Measurements from ENCODE around the gene ARRDC2. TPM values are rescaled to one million over a fixed set of nuclear protein-coding genes. Genes with fewer than 3 reads are reported as not detected.
"Not testable (repeated sequence)": the region's sequence is repeated elsewhere in the genome, so short reads cannot be mapped to it uniquely, and the experiment has no call there.

Gene ARRDC2
- total RNA-seq, 1 experiment from 2014 or later = 9.3 TPM

DNA sequence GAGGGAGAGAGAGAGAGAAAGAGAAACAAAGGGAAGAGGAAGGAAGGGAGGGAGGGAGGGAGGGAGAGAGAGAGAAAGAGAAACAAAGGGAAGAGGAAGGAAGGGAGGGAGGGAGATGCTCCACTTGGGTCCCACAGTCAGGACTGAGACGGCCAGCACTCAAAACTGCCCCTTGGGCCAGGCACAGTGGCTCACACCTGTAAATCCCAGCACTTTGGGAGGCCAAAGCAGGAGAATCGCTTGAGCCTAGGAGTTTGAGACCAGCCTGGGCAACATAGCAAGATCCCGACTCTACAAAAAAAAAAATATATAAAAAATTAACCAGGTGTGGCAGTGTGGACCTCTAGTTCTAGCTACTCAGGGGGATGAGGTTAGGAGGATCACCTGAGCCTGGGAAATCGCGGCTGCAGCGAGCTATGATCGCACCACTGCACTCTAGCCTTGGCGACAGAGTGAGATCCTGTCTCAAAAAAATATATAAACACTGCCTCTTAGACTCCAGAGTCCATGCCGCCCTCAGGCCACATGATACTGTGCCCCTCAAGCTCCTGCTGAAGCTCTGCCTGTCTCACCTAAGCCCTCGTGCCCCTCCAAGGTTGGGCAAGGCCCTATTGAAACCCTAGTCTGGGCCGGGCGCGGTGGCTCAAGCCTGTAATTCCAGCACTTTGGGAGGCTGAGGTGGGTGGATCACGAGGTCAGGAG lies 8.4 kb downstream of the ARRDC2 start:
- DNase-seq (ENCODE audit: low spot score) = no peak

- no peak for DNase-seq (ENCODE audit: low spot score)
These were observed 9.5 kb downstream of the ARRDC2 start for GRCh38 chr19:18017275-18018083.

DNA sequence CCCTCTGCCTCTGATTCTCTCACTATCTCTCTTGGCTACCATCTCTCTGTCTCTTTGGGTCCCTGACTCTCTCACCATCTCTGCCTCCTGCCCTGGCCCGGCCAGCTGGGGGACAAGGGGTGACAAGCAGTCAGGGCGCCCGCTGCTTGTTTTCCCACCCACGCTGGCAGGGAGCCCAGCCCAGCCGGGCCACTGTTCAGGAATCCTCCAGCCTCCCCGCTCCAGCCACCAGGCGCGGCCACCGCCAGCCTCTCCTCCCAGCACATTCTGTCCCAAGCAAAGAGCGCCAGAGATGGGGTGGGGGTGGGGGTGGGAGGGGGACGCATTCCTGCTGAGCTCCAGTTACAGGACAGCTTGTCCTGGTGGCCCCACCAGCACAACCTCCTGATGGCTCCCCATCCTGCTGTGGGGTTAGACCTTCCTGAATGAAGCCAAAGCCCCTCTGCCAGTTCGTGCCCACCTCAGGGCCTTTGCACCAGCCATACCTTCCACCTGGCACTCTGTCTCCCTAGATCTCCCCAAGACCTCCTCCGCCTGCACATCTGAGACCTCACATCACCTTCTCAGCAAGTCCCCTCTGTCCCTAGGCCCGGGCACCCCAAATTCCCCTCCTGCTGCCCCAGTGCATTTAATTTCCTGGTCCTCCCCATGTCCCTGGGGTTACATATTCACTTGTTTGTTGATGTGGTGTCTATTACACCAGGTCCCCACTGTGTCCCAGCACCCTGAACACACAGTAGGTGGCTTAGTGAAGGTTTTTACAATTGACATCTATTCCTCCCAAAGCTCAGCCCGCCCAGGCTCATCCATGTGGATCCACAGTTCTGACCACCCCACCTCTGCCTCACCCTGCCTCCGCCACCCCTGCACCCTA lies 12.5 kb downstream of the ARRDC2 start:
- DNase-seq (ENCODE audit: low spot score) = peak; percentile 55

GRCh38 chr19:18021121-18021755 lies 13.3 kb downstream of the ARRDC2 start:
- DNase-seq (ENCODE audit: low spot score) = peak; percentile 82

- no peak for DNase-seq (ENCODE audit: low spot score)
These were observed 15.8 kb downstream of the ARRDC2 start for GRCh38 chr19:18023622-18024251.

DNA sequence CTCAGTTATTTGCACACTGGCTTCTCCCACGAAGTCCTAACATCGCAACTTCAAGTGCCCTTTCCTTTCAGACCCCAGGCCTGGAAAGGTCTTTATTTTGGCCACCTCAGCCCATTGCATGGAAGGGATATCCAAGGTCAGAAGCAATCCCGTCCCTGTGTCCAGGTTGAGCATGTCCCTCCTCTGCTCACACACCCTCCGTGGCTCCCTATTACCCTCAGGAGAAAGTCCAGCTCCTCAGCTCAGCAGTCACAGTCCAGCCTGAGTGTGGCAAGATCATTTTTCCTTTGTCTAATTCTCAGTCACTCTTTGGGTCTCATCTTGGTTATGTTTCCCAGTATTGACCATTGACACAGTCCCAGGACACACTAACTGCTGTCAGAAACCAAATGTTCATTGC lies 19.2 kb downstream of the ARRDC2 start:
- DNase-seq (ENCODE audit: low spot score) = no peak

DNA sequence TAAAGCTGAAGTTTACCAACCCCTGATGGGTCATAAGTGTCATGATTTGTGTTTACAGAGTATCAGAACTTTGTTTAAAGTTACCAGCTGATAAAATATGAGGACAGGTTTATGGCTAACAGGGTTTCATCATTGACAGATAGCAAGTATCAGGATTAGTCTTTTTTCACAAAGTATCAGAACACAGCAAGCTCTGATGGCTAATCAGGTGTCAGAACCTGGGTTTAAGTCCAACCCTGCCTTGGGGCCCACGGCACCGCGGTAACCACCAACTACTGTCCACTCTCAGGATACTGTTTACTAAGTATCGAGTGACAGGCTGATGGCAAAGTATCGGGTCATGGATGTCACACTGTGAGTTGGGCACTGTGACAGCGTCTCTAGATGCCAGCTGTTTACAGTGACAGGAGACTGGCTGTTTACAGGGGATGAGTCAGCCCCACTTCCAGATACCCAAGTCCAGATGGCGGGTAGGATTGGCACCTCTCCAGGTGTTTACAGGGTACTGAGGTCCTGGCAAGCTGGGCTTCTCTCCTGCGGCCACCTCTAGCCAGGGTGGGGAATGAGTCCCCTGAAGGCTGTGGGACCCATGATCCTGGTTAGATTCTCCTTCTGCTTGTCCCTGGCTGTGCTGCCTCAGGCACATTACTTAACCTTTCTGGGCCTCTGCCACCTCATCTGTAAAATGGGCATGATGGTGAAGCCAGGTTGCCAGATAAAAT lies 21.8 kb downstream of the ARRDC2 start:
- DNase-seq (ENCODE audit: low spot score) = peak; percentile 85

DNA sequence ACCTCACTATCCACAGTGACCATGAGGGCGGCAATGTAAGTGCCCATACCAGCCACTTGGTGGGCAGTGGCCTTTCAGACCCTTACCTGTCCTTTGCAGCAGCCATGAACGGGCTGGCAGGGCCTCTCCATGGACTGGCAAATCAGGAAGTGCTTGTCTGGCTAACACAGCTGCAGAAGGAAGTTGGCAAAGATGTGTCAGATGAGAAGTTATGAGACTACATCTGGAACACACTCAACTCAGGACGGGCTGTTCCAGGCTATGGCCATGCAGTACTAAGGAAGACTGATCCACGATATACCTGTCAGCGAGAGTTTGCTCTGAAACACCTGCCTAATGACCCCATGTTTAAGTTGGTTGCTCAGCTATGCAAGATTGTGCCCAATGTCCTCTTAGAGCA lies 23.4 kb downstream of the ARRDC2 start:
- not testable (repeated sequence) for DNase-seq (ENCODE audit: low spot score)

- DNase-seq (ENCODE audit: low spot score) = not testable (repeated sequence)
These were observed 24.1 kb downstream of the ARRDC2 start for GRCh38 chr19:18032102-18032501.

GRCh38 chr19:18041054-18041453 lies 33.1 kb downstream of the ARRDC2 start:
- no peak for DNase-seq (ENCODE audit: low spot score)

DNA sequence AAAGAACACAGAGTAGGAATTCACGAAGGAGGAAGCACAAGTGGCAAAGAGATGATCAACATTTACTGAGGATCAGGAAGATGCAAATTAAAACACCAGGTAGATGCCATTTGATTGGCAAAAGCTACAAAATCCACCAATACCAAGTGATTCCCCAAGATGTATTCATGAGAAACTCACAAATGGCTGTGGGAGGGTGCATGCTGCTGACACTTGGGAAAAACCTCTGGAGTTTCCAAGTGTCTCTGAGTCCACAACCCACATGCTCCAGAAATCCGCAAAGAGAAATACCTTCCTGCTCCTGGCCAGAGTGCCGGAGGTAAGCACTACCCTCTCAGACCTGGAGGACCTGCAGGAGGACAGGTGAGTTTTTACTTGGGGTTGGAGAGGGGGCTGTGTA lies 35.7 kb downstream of the ARRDC2 start:
- DNase-seq (ENCODE audit: low spot score) = no peak

DNA sequence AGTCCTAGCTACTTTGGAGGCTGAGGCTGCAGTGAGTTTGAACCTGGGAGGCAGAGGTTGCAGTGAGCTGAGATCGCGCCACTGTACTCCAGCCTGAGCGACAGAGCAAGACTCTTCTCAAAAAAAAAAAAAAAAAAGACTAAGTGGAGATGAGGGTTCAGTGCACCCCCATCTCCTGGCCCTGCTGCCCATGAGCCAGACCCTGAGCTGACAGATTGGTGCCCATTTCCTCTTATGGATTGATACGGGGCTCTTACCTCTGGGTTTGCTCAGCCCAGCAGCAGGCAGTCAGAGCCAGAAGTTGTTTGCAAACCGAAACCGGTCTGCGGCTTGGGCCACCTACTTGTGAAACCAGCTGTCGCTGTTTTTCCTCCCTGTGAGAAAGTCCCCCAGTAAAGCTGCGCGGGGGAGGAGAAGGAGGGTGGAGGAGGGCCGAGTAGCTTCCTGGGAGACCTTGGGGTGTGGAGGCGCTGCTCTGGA lies 36.9 kb downstream of the ARRDC2 start:
- DNase-seq (ENCODE audit: low spot score) = peak; percentile 96

DNA sequence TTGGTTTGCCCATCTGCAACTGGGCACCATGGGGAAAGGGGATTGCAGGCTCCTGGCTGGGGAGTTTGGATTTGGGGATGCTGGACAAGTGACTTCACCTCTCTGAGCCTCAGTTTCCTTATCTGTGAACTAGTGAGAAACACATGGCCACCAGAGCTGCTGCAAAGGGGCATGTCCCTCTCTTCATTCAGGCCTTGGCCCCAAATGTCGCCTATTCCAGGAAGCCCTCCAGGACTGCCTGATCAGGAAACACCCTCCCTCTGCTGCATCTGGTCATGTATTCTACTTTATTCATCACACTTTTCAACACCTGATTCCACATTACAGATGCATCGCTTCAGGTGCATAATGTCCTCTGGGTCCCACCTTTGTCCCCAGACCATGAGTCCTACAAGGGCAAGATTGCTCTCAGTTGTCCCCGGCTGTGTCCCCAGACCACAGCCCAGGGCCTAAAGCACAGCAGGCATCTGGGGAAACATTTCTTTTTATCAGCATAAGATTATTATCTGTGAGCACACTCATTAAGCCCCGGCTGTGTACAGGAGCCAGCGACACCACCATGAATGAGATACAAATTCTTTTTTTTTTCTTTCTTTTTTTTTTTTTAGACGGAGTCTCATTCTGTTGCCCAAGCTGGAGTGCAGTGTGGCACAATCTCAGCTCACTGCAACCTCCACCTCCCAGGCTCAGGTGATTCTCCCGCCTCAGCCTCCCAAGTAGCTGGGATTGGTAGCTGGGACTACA lies 37.5 kb downstream of the ARRDC2 start:
- no peak for DNase-seq (ENCODE audit: low spot score)

GRCh38 chr19:18046059-18046718 lies 38.2 kb downstream of the ARRDC2 start:
- DNase-seq (ENCODE audit: low spot score) = peak; percentile 93

- DNase-seq (ENCODE audit: low spot score) = peak; percentile 91
These were observed 41.4 kb downstream of the ARRDC2 start for GRCh38 chr19:18049385-18049784.

GRCh38 chr19:18051887-18052286 lies 43.9 kb downstream of the ARRDC2 start:
- no peak for DNase-seq (ENCODE audit: low spot score)

DNA sequence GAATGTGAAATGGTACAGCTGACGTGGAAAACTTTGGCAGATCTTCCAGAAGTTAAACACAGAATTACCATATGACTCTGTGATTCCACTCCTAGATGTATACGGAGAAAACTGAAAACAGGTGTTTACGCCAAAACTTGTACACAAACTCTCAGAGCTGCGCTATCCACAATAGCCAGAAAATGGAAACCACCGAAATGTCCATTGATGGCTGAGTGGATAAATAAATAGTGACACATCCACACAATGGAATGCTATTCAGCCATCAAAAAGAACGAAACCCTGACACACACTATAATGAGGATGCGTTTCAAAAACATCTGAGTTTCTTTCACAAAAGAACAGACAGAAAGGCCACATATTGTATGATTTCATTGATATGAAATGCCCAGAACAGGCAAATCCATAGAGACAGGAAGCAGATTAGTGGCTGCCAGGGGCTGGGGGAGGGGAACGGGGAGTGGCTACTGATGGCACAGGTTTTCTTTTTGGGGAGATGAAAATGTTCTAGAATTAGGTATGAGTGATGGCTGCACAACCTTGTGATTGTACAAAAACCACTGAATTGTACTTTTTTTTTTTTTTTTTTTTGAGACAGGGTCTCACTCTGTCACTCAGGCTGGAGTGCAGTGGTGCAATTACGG lies 45.7 kb downstream of the ARRDC2 start:
- peak; percentile 42 for DNase-seq (ENCODE audit: low spot score)

- DNase-seq (ENCODE audit: low spot score) = no peak
These were observed 48.0 kb downstream of the ARRDC2 start for GRCh38 chr19:18055967-18056366.

DNA sequence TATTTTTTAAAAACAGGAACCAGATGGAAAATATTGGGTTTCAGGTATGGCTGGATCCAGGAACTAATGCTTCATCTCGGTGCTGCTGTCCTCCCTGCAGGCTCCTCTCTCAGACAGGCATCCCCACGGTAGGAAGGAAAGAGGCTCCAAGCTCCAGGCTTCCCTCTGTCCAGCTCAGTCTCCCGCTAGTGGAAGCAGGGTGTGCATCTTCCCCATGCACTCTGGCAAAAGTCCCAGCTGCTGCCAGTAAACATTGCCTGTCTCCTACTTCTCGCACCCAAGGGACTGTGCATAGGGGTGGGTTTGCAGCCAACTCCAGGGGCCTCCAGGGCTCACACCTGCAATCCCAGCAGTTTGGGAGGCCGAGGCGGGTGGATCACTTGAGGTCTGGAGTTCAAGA lies 49.6 kb downstream of the ARRDC2 start:
- DNase-seq (ENCODE audit: low spot score) = no peak
